Measurements from ENCODE around the gene DEPDC1B. TPM values are rescaled to one million over a fixed set of nuclear protein-coding genes. Genes with fewer than 3 reads are reported as not detected.
"Not testable (repeated sequence)": the region's sequence is repeated elsewhere in the genome, so short reads cannot be mapped to it uniquely, and the experiment has no call there.

Gene DEPDC1B
- total RNA-seq, 6 donors from 2014 or later = 0.49 to 3.1 (median 0.72) TPM; not detected in 1

DNA sequence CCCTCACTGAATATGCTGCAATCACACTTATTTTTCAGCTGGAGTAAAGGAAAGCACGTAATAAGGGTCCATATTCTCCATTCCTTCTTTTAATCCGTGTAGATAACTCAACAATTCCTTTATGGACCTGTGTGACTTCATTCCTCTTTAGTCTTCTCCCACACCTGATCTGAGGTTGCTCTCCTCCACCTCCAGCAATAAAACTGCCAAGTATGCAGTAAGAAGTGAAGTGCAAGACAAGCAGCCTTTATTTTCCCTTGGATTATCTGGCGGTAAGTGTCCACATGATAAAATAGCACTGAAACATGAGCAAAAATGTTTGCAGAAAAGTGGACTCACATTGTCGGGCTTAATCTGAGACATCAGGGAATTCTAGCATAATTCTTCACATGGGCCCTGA lies 13.8 kb downstream of the DEPDC1B start:
- H3K9me3 ChIP-seq = no peaks in the 10 kb centered on the region
- H3K36me3 ChIP-seq = no peaks in the 10 kb centered on the region
- no peaks in the 10 kb centered on the region for H3K27me3 ChIP-seq
- no peak overlapping the region for H3K27ac ChIP-seq
- no peaks in the 10 kb centered on the region for H3K4me1 ChIP-seq
- no peak for ATAC-seq (ENCODE audit: low FRiP score in 2 of 2)
- 89 to 97% methylated on average over 4 of the region's 4 CpGs for WGBS, 2 donors
- H3K4me3 ChIP-seq = no peak overlapping the region
- DNase-seq = no peak
- no peak for TF ChIP-seq POLR2A (IDR thresholded peaks at IDR 0.05)
- TF ChIP-seq, protein P1, sequence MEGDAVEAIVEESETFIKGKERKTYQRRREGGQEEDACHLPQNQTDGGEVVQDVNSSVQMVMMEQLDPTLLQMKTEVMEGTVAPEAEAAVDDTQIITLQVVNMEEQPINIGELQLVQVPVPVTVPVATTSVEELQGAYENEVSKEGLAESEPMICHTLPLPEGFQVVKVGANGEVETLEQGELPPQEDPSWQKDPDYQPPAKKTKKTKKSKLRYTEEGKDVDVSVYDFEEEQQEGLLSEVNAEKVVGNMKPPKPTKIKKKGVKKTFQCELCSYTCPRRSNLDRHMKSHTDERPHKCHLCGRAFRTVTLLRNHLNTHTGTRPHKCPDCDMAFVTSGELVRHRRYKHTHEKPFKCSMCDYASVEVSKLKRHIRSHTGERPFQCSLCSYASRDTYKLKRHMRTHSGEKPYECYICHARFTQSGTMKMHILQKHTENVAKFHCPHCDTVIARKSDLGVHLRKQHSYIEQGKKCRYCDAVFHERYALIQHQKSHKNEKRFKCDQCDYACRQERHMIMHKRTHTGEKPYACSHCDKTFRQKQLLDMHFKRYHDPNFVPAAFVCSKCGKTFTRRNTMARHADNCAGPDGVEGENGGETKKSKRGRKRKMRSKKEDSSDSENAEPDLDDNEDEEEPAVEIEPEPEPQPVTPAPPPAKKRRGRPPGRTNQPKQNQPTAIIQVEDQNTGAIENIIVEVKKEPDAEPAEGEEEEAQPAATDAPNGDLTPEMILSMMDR (IDR thresholded peaks at IDR 0.05) = no peak
- TF ChIP-seq POLR2AphosphoS5 (IDR thresholded peaks at IDR 0.05) = no peak
- TF ChIP-seq EP300 (IDR thresholded peaks at IDR 0.05) = no peak

DNA sequence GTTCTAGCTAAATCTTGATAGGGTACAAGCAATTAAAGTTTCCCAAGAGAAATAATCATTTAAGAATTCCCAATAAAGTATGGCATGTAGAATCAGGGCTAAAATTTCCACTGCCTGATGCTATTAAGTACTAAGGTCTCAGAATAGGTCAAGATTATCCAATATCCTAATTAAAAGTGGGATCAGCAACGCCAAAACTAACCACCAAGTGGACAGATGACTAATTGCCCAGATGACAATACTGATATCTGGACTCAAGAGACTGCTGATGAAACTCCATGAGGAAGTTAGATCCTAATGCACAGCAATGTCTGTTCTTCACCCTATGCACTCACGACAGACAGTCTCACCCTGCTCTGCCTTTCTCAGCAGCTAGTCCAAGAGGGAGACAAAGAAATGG lies 14.3 kb downstream of the DEPDC1B start:
- Histone ChIP-seq H3K4me3 (no peak overlapping the region), H3K27ac (no peak overlapping the region), H3K27me3 (no peaks in the 10 kb centered on the region), H3K4me1 (no peaks in the 10 kb centered on the region), H3K9me3 (no peaks in the 10 kb centered on the region), H3K36me3 (no peaks in the 10 kb centered on the region)
- 67 to 71% methylated on average over 2 of the region's 2 CpGs for WGBS, 2 donors
- TF ChIP-seq, protein P1 (IDR thresholded peaks at IDR 0.05) = no peak
- TF ChIP-seq EP300 (IDR thresholded peaks at IDR 0.05) (no peak), POLR2A (IDR thresholded peaks at IDR 0.05) (no peak)
- ATAC-seq (ENCODE audit: low FRiP score in 2 of 2) (no peak), DNase-seq (no peak)

DNA sequence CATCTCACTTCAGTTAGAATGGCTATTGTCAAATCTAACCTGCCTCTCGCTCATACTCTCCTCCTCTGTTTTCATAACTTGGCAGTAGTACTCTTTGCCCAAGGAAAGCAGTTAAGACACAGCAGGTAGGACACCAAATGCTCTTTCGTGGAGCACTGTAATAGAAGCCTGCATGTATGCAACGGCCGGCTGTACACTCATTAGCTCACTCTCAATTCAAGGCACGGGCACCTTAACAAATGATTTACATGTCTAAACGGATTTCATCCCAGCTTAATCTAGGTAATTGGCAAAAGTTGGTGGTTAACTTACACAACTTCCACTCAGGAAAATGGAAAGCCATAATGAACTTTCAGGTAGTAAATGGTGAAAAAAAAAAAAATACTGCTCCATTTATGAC lies 14.9 kb downstream of the DEPDC1B start:
- Histone ChIP-seq H3K27me3 (no peaks in the 10 kb centered on the region), H3K4me3 (no peak overlapping the region), H3K9me3 (no peaks in the 10 kb centered on the region), H3K36me3 (no peaks in the 10 kb centered on the region), H3K27ac (no peak overlapping the region), H3K4me1 (no peaks in the 10 kb centered on the region)
- TF ChIP-seq, protein P1 (IDR thresholded peaks at IDR 0.05) = no peak
- no peak for TF ChIP-seq EP300 (IDR thresholded peaks at IDR 0.05)
- no peak for TF ChIP-seq POLR2A (IDR thresholded peaks at IDR 0.05)
- TF ChIP-seq POLR2AphosphoS5 (IDR thresholded peaks at IDR 0.05) = no peak
- no peak for DNase-seq
- no peak for ATAC-seq (ENCODE audit: low FRiP score in 2 of 2)
- WGBS, 2 donors = 85 to 87% methylated on average over 6 of the region's 6 CpGs

DNA sequence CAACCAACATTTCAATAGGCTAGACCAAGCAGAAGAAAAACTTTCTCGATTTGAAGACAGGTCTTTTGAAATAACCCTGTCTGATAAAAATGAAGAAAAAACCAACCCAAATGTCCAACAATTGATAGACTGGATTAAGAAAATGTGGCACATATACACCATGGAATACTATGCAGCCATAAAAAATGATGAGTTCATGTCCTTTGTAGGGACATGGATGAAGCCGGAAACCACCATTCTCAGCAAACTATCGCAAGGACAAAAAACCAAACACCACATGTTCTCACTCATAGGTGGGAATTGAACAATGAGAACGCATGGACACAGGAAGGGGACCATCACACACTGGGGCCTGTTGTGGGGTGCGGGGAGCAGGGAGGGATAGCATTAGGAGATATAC lies 18.0 kb downstream of the DEPDC1B start:
- not testable (repeated sequence) for H3K9me3 ChIP-seq; H3K27ac ChIP-seq; H3K27me3 ChIP-seq; H3K4me3 ChIP-seq; DNase-seq; H3K36me3 ChIP-seq; ATAC-seq (ENCODE audit: low FRiP score in 2 of 2); H3K4me1 ChIP-seq
- WGBS, 2 donors = 97 to 99% methylated on average over 5 of the region's 5 CpGs

DNA sequence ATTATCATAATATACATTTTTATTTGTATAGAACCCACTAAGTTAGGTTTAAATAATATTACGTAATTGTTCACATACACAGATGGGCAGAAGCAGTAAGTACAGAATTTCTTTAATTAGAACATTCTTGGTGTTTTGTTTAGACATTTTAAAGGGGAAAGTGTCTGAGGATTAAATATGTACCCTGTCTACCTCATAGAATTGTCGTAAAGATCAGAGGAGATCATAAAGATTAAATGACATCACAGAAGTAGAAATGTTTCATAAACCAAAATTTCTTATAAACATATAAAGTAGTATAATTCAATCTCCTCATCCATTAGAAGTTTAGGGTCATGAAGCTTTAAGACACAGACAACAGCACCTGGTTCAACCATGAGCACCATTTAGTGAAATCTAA lies 20.1 kb downstream of the DEPDC1B start:
- 96 to 99% methylated on average over 2 of the region's 2 CpGs for WGBS, 2 donors

More for the DNA sequence above, 20.1 kb downstream of the DEPDC1B start:
- TF ChIP-seq POLR2AphosphoS5 (IDR thresholded peaks at IDR 0.05) = no peak
- TF ChIP-seq, protein P1 (IDR thresholded peaks at IDR 0.05) = no peak
- no peak for TF ChIP-seq POLR2A (IDR thresholded peaks at IDR 0.05)
- no peak for TF ChIP-seq EP300 (IDR thresholded peaks at IDR 0.05)
- no peak for ATAC-seq (ENCODE audit: low FRiP score in 2 of 2)
- Histone ChIP-seq H3K4me1 (peaks cover 0 to 5% (median 2%) of the 10 kb centered on the region in 4 donors), H3K4me3 (no peak overlapping the region), H3K36me3 (no peaks in the 10 kb centered on the region), H3K9me3 (no peaks in the 10 kb centered on the region), H3K27ac (no peak overlapping the region), H3K27me3 (no peaks in the 10 kb centered on the region)
- no peak for DNase-seq
